Nephron (organoid): ENCODE results near the gene TRAK1.

Experiments used
- H3K27ac Mint-ChIP-seq, 3 experiments: 2 replicates each; pipeline ENCODE4 v1.8.0; 2020; ENCODE audit warnings: mixed read lengths in 3 of 3, mild to moderate bottlenecking in 2 of 3, moderate library complexity in 1 of 3
- H3K27me3 Mint-ChIP-seq: 2 replicates; pipeline ENCODE4 v1.8.0; 2021; ENCODE audit warnings: low read depth, mild to moderate bottlenecking, moderate library complexity, mixed read lengths
- H3K36me3 Mint-ChIP-seq: 2 replicates; pipeline ENCODE4 v1.8.0; 2020; ENCODE audit warnings: low read depth, mixed read lengths
- H3K4me1 Mint-ChIP-seq: 2 replicates; pipeline ENCODE4 v1.8.0; 2020; ENCODE audit warnings: mixed read lengths
- H3K4me3 Mint-ChIP-seq, 3 experiments: 2 replicates each; pipeline ENCODE4 v1.8.0; 2020; ENCODE audit warnings: mild to moderate bottlenecking in 3 of 3, mixed read lengths in 3 of 3, moderate library complexity in 2 of 3
- H3K9me3 Mint-ChIP-seq: 2 replicates; pipeline ENCODE4 v1.8.0; 2020; ENCODE audit warnings: mixed read lengths
- TF ChIP-seq, protein P1 (sequence below), 3 experiments: fragments of 200-600 bp; sonication (generic); IDR thresholded peaks; one replicate each; pipeline ENCODE4 v1.5.0; 2021; ENCODE audit warnings: antibody characterized with exemption in 3 of 3; ENCODE audit not compliant: unreplicated experiment in 3 of 3

The TRAK1 gene

DNA sequence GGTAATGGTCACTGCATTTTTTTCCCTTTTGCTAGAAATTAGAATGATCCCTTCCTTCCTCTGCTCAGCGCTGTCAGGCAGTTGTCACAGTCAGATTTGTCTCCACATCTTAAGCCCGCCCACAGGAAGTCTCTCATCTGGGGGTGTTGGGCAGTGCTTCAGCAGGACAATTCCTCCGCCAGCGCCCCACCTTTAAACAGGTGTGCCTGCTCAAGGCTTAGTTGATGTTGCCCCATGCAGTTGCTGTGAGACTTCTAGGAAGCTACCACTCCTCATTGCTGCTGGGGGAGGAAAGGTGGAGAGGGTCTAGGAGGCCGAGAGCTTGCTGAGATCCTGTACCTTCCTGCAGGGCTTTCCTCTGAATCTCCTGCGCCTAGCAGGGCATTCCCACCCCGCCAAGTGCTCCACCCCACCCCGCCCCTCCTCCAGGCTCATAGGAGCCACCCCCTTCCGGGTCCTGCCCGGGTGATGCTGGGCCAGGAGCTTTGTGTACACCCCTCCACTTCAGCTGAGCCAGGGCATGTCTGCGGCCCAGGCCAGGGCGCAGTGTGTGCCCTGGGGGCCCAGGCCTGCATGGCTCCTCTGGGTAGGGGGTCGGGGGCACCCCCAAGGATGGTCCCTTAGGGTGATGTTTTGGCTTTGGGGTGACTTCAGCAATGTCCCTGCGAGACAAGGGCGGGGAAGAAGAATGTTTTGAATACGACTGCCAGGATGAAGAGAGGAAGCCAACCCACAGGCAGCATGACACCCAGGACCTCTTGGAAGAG lies 68.7 kb downstream of the TRAK1 start:
- Mint-ChIP-seq H3K36me3 (no peaks in the 10 kb centered on the region), H3K9me3 (no peaks in the 10 kb centered on the region), H3K4me1 (peaks cover 35% of the 10 kb centered on the region), H3K27me3 (no peaks in the 10 kb centered on the region), H3K4me3 (peak overlapping the region; percentile 60 to 74 (median 63)), H3K27ac (peak overlapping the region in 2 of 3 experiments; percentile 42 to 84)
- TF ChIP-seq, protein P1, sequence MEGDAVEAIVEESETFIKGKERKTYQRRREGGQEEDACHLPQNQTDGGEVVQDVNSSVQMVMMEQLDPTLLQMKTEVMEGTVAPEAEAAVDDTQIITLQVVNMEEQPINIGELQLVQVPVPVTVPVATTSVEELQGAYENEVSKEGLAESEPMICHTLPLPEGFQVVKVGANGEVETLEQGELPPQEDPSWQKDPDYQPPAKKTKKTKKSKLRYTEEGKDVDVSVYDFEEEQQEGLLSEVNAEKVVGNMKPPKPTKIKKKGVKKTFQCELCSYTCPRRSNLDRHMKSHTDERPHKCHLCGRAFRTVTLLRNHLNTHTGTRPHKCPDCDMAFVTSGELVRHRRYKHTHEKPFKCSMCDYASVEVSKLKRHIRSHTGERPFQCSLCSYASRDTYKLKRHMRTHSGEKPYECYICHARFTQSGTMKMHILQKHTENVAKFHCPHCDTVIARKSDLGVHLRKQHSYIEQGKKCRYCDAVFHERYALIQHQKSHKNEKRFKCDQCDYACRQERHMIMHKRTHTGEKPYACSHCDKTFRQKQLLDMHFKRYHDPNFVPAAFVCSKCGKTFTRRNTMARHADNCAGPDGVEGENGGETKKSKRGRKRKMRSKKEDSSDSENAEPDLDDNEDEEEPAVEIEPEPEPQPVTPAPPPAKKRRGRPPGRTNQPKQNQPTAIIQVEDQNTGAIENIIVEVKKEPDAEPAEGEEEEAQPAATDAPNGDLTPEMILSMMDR (IDR thresholded peaks at IDR 0.05; ENCODE audit: unreplicated experiment in 3 of 3), result no peak

DNA sequence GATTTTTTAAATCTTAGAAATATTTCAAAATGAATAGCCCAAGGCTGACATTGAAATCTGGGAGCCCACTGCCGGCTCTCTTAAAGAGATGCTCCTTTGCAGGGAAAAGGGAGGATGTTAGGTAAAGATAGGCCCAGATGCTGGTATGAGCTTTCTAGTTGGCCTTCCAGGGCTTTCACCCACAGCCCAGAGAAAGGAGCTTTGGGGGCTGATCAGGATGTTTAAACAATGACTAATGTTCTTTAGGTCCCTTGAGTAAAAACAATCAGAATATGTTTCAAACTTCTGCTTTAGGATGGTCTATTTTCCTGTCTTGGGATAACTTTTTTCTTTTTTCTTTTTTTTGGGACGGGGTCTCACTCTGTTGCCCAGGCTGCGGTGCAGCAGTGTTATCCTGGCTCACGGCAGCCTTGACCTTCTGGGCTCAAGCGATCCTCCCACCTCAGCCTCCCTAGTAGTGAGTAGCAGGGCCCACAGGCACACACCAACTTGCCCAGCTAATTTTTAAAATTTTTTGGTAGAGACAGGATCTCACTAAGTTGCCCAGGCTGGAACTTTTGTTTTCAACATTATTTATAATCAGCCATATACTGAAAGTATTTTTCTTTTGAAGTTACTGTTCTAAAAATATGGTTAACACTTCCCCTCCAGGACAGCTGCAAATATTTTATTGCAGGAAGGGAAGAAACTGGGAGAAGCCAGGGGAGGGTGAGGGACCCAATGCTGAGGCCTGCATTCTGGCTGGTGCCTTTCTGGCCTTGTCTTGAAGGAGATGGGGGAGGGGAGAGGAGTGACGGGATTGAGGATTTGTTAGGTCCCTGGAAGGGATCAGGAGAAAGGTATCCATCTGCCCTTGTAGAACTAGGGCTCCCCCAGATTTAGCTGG lies 70.1 kb downstream of the TRAK1 start:
- Mint-ChIP-seq H3K4me1 (peaks cover 35% of the 10 kb centered on the region), H3K4me3 (no peak overlapping the region), H3K9me3 (no peaks in the 10 kb centered on the region), H3K36me3 (no peaks in the 10 kb centered on the region), H3K27ac (no peak overlapping the region), H3K27me3 (no peaks in the 10 kb centered on the region)
- TF ChIP-seq, protein P1 (IDR thresholded peaks at IDR 0.05; ENCODE audit: unreplicated experiment in 3 of 3), result no peak

DNA sequence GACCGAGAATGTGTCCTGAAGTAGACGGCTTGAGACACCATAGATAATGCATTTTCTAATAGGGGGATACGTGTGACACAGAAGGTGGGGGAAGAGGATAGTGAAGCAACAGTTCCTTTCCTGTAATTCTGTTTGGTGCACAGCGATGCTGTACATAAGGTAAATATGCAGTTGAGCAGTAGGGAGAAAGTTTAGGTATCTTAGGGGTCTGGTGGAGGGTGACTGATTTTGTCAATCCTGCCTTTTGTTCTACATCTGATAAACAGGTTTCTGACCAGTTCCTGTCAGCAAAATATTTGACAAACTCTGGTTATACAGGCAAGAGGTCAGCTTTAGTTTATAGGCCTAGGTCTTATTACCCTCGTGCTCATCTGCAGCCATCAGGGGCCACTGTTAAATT lies 71.3 kb downstream of the TRAK1 start:
- no peaks in the 10 kb centered on the region for H3K9me3 Mint-ChIP-seq
- H3K36me3 Mint-ChIP-seq, result no peaks in the 10 kb centered on the region
- no peak overlapping the region for H3K27ac Mint-ChIP-seq
- no peak overlapping the region for H3K4me3 Mint-ChIP-seq
- TF ChIP-seq, protein P1 (IDR thresholded peaks at IDR 0.05; ENCODE audit: unreplicated experiment in 3 of 3), result no peak
- no peaks in the 10 kb centered on the region for H3K27me3 Mint-ChIP-seq
- H3K4me1 Mint-ChIP-seq, result peaks cover 35% of the 10 kb centered on the region

DNA sequence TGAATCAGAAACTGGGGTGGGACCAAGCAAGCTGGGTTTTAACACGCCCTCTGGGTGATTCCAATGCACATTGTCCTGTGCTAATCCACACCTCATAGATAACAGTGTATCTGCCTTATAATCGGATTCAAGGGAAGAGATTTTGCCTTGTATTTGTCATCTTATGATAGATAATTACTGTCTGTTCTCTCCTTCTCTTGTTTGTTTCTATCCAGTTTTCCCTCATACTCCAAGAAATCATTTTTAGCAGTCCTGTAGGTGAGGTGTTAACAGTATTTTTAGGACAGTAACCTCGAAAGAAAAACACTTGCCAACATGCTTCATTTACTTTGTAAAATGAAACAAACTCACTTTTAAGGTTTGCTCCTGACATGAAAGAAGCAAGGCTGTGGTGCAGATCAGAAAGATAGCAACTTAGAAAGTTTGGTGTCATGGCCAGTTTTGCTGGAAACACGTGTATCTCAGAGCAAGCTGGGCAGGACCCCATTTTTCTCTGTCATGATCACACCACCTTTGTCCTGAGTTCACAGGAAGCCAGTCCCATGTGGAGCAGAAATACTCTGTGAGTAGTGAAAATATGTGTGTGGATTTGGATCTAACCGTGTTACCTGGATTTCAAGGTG lies 72.6 kb downstream of the TRAK1 start:
- H3K36me3 Mint-ChIP-seq, result no peaks in the 10 kb centered on the region
- no peak overlapping the region for H3K4me3 Mint-ChIP-seq
- H3K27ac Mint-ChIP-seq, result peak overlapping the region in 1 of 3 experiments; percentile 74
- peaks cover 35% of the 10 kb centered on the region for H3K4me1 Mint-ChIP-seq
- H3K27me3 Mint-ChIP-seq, result no peaks in the 10 kb centered on the region
- no peaks in the 10 kb centered on the region for H3K9me3 Mint-ChIP-seq
- TF ChIP-seq, protein P1 (IDR thresholded peaks at IDR 0.05; ENCODE audit: unreplicated experiment in 3 of 3), result no peak

DNA sequence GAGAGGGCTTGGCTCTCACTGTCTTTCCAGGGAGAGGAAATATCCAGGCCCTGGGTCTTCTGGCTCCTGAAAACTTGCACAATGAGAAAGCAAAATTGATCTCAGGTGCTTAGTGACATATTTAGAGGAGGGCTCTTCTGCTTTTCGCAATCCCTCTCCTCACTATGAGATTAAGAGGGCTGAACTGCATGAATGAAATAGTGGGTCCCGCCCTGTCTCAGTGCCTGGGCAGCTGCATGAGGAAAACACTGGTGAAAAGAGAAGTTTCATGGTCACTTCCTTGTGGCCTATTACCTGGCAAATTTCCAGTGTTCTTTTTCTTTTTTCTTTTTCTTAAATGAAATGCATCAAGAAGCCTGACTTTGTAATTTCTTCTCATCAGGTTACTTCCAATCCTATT lies 73.5 kb downstream of the TRAK1 start:
- Mint-ChIP-seq H3K27me3 (no peaks in the 10 kb centered on the region), H3K4me3 (no peak overlapping the region), H3K27ac (no peak overlapping the region), H3K36me3 (no peaks in the 10 kb centered on the region), H3K4me1 (peaks cover 27% of the 10 kb centered on the region), H3K9me3 (no peaks in the 10 kb centered on the region)
- TF ChIP-seq, protein P1 (IDR thresholded peaks at IDR 0.05; ENCODE audit: unreplicated experiment in 3 of 3), result no peak
